ENCODE measurements around the gene CDKN1B.
A peak's percentile ranks its signal among the peaks of the same experiment; 100 is the strongest.

CDKN1B gene

GRCh38 chr12:12716793-12717585 is at the start of gene CDKN1B:
Gene CDKN1B, plus strand, starts transcription at chr12:12717368. Its CDS starts 472 bp downstream, at chr12:12717840.
- Histone ChIP-seq H3K9me3 (ENCODE audit: severe bottlenecking) (no peaks in the 10 kb centered on the region), H3K36me3 (ENCODE audit: low read depth) (peaks cover 40% of the 10 kb centered on the region), H3K4me3 (ENCODE audit: severe bottlenecking) (peak within 1 kb of the TSS; percentile 86), H3K4me1 (ENCODE audit: insufficient read depth, poor library complexity, severe bottlenecking) (peaks cover 29% of the 10 kb centered on the region), H3K27ac (ENCODE audit: poor library complexity, severe bottlenecking) (peak within 1 kb of the TSS; percentile 97), H3K27me3 (ENCODE audit: insufficient read depth, poor library complexity, severe bottlenecking) (no peaks in the 10 kb centered on the region)
- DNase-seq (ENCODE audit: low spot score) (peak; percentile 72), ATAC-seq (ENCODE audit: low read depth) (peak; percentile 78)
- no peak for TF ChIP-seq CTCF (IDR thresholded peaks at IDR 0.05; ENCODE audit: poor library complexity, severe bottlenecking)

- Histone ChIP-seq H3K36me3 (ENCODE audit: low read depth) (no peaks in the 10 kb centered on the region), H3K4me1 (ENCODE audit: insufficient read depth, poor library complexity, severe bottlenecking) (no peaks in the 10 kb centered on the region), H3K27me3 (ENCODE audit: insufficient read depth, poor library complexity, severe bottlenecking) (no peaks in the 10 kb centered on the region), H3K27ac (ENCODE audit: poor library complexity, severe bottlenecking) (no peak overlapping the region), H3K4me3 (ENCODE audit: severe bottlenecking) (no peak overlapping the region), H3K9me3 (ENCODE audit: severe bottlenecking) (no peaks in the 10 kb centered on the region)
- no peak for TF ChIP-seq CTCF (IDR thresholded peaks at IDR 0.05; ENCODE audit: poor library complexity, severe bottlenecking)
- ATAC-seq (ENCODE audit: low read depth) (no peak), DNase-seq (ENCODE audit: low spot score) (no peak)
Measured at GRCh38 chr12:12668005-12668404, 49.2 kb upstream of the CDKN1B start.

GRCh38 chr12:12669020-12669419 is 48.1 kb upstream of the CDKN1B start:
- no peak for TF ChIP-seq CTCF (IDR thresholded peaks at IDR 0.05; ENCODE audit: poor library complexity, severe bottlenecking)
- H3K4me3 ChIP-seq (ENCODE audit: severe bottlenecking) = no peak overlapping the region
- H3K4me1 ChIP-seq (ENCODE audit: insufficient read depth, poor library complexity, severe bottlenecking) = no peaks in the 10 kb centered on the region
- no peak for DNase-seq (ENCODE audit: low spot score)
- no peak overlapping the region for H3K27ac ChIP-seq (ENCODE audit: poor library complexity, severe bottlenecking)
- no peak for ATAC-seq (ENCODE audit: low read depth)
- H3K36me3 ChIP-seq (ENCODE audit: low read depth) = no peaks in the 10 kb centered on the region
- H3K27me3 ChIP-seq (ENCODE audit: insufficient read depth, poor library complexity, severe bottlenecking) = no peaks in the 10 kb centered on the region
- H3K9me3 ChIP-seq (ENCODE audit: severe bottlenecking) = no peaks in the 10 kb centered on the region

GRCh38 chr12:12671850-12672660 is 45.1 kb upstream of the CDKN1B start:
- no peak for ATAC-seq (ENCODE audit: low read depth)
- TF ChIP-seq CTCF (IDR thresholded peaks at IDR 0.05; ENCODE audit: poor library complexity, severe bottlenecking) = no peak
- H3K27me3 ChIP-seq (ENCODE audit: insufficient read depth, poor library complexity, severe bottlenecking) = no peaks in the 10 kb centered on the region
- H3K4me3 ChIP-seq (ENCODE audit: severe bottlenecking) = no peak overlapping the region
- H3K4me1 ChIP-seq (ENCODE audit: insufficient read depth, poor library complexity, severe bottlenecking) = no peaks in the 10 kb centered on the region
- H3K27ac ChIP-seq (ENCODE audit: poor library complexity, severe bottlenecking) = no peak overlapping the region
- no peaks in the 10 kb centered on the region for H3K36me3 ChIP-seq (ENCODE audit: low read depth)
- H3K9me3 ChIP-seq (ENCODE audit: severe bottlenecking) = no peaks in the 10 kb centered on the region
- DNase-seq (ENCODE audit: low spot score) = no peak

All from RWPE2 (cell line).